Cardiac septum (tissue), 1 donor: ENCODE measurements around the gene SYVN1. TPM values are rescaled to one million over a fixed set of nuclear protein-coding genes. Genes with fewer than 3 reads are reported as not detected.
"Not testable (repeated sequence)": the region's sequence is repeated elsewhere in the genome, so short reads cannot be mapped to it uniquely, and the experiment has no call there.

Source experiments
- DNase-seq: peaks from one replicate; pipeline ENCODE4 v3.0.0-alpha.2; 2020; ENCODE audit warnings: low spot score
- intact Hi-C: fragments of 100-400 bp; cut with DNase I; formaldehyde crosslinking; loops from one replicate; pipeline ENCODE4 v1.14.0; 2022
- total RNA-seq: library from RNA; stranded (reverse); fragmentation: NEBNext Ultra II Directional; extraction: Animal tissue kit (Norgen Biotek cat#: 25700); gene quantifications from one replicate; pipeline ENCODE4 v1.2.1, GENCODE V29; 2021
- donor health status: DM: no; HTN: no; CAD: no.

The SYVN1 gene
- total RNA-seq, 1 donor from 2014 or later: 25.2 TPM

GRCh38 chr11:65156256-65156655, 21.9 kb upstream of the SYVN1 start:
- DNase-seq: no peak
- intact Hi-C loops: no loop called here

GRCh38 chr11:65152122-65152521, 17.8 kb upstream of the SYVN1 start:
- intact Hi-C loops: no loop called here
- no peak for DNase-seq

- no peak for DNase-seq
- intact Hi-C loops: no loop called here
Measured at GRCh38 chr11:65151331-65151899, 17.1 kb upstream of the SYVN1 start.

GRCh38 chr11:65150509-65151299, 16.4 kb upstream of the SYVN1 start:
- intact Hi-C loops: no loop called here
- DNase-seq: peak; percentile 89

- intact Hi-C loops, DNase-seq: not testable (repeated sequence)
Measured at GRCh38 chr11:65150131-65150508, 15.8 kb upstream of the SYVN1 start.

GRCh38 chr11:65148657-65149056, 14.3 kb upstream of the SYVN1 start:
- intact Hi-C loops: no loop called here
- no peak for DNase-seq

- DNase-seq: no peak
- intact Hi-C loops: no loop called here
Measured at GRCh38 chr11:65147352-65148075, 13.2 kb upstream of the SYVN1 start.

GRCh38 chr11:65141896-65142494, 7.7 kb upstream of the SYVN1 start:
- intact Hi-C loops: no loop called here
- DNase-seq: no peak

GRCh38 chr11:65136515-65137096, 2.3 kb upstream of the SYVN1 start:
- no peak for DNase-seq
- intact Hi-C loops: no loop called here

- intact Hi-C loops: no loop called here
- DNase-seq: no peak
Measured at GRCh38 chr11:65135633-65136145, 1.4 kb upstream of the SYVN1 start.

- intact Hi-C loops: loop anchor here (5.0 kb wide), 1 partner anchor 47 kb away; the partner anchor contains the start of gene CAPN1
- peak; percentile 93 for DNase-seq
Measured at GRCh38 chr11:65134952-65135632, 773 bp upstream of the SYVN1 start.

- intact Hi-C loops: loop anchor here (5.0 kb wide), 1 partner anchor 49 kb away; the partner anchor contains the start of gene CAPN1
- no peak for DNase-seq
Measured at GRCh38 chr11:65133724-65134123, 595 bp downstream of the SYVN1 start.

- DNase-seq: peak; percentile 87
- intact Hi-C loops: loop anchor here (5.0 kb wide), 1 partner anchor 49 kb away; the partner anchor contains the start of gene CAPN1
Measured at GRCh38 chr11:65132988-65133700, 1.2 kb downstream of the SYVN1 start.

- intact Hi-C loops: loop anchor here (5.0 kb wide), 1 partner anchor 50 kb away; the partner anchor contains the start of gene CAPN1
- no peak for DNase-seq
Measured at GRCh38 chr11:65132238-65132987, 1.9 kb downstream of the SYVN1 start.

GRCh38 chr11:65131895-65132237, 2.5 kb downstream of the SYVN1 start:
- DNase-seq: no peak
- intact Hi-C loops: loop anchor here (5.0 kb wide), 1 partner anchor 50 kb away; the partner anchor contains the start of gene CAPN1

- intact Hi-C loops: loop anchor here (5.0 kb wide), 1 partner anchor 51 kb away; the partner anchor contains the start of gene CAPN1
Measured at GRCh38 chr11:65131417-65131776, 2.9 kb downstream of the SYVN1 start.

GRCh38 chr11:65130631-65131416, 3.5 kb downstream of the SYVN1 start:
- intact Hi-C loops: loop anchor here (5.0 kb wide), 1 partner anchor 51 kb away; the partner anchor contains the start of gene CAPN1
- no peak for DNase-seq

More at GRCh38 chr11:65131417-65131776, 2.9 kb downstream of the SYVN1 start:
- no peak for DNase-seq
